ENCODE data around the gene TNS3. TPM values are rescaled to one million over a fixed set of nuclear protein-coding genes. Genes with fewer than 3 reads are reported as not detected.

TNS3 gene
- polyA plus RNA-seq, 3 donors, result 5.2 to 30.3 (median 7.9) TPM

DNA sequence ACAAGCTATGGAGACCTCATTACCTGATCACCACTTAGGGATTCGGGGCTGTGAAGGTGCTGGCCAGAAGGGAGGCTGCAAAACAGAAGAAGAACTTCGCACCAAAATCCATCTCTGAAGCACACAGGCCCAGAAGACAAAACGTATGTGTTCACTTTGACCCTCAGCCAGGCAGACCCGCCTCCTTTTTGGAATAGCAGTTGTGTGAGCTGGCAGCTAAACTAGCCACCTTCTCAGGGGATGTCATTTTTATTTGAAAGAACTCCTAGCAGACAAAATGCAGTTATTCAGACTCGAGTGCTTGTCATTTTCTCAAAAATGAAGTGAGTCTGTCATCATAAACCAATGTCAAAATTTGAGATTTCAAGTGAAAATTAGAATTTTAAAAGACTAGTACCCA lies 71.7 kb downstream of the TNS3 start:
- Histone ChIP-seq H4K20me1 (ENCODE audit: insufficient read depth, low read length) (peaks cover 100% of the 10 kb centered on the region), H2AFZ (ENCODE audit: insufficient read depth, low read depth, low read length, poor library complexity, severe bottlenecking) (no peak overlapping the region), H3K4me2 (replicated peaks; ENCODE audit: extremely low read depth, low read length, poor library complexity, severe bottlenecking) (no peak overlapping the region), H3K79me2 (ENCODE audit: insufficient read depth, low read length) (peaks cover 88% of the 10 kb centered on the region), H3K27me3 (ENCODE audit: control insufficient read depth in 2 of 2, insufficient read depth in 2 of 2, low read length in 2 of 2) (no peaks in the 10 kb centered on the region), H3K9ac (ENCODE audit: insufficient read depth, low read length, poor library complexity, severe bottlenecking) (no peak overlapping the region), H3K36me3 (replicated peaks in 1 of 2; ENCODE audit: control insufficient read depth in 1 of 2, insufficient read depth in 2 of 2, low read length in 2 of 2) (peaks cover 38 to 73% of the 10 kb centered on the region in 2 donors), H3K4me1 (ENCODE audit: control insufficient read depth in 1 of 2, insufficient read depth in 2 of 2, low read length in 2 of 2) (peaks cover 15 to 17% of the 10 kb centered on the region in 2 donors), H3K4me3 (replicated peaks in 1 of 3; ENCODE audit: low read depth in 2 of 3, low read length in 3 of 3) (no peak overlapping the region), H3K27ac (ENCODE audit: low read depth in 1 of 2, low read length in 2 of 2) (no peak overlapping the region), H3K9me3 (replicated peaks in 1 of 2; ENCODE audit: control insufficient read depth in 1 of 2, insufficient read depth in 1 of 2, low read length in 2 of 2) (peaks cover 0 to 3% of the 10 kb centered on the region in 2 donors)
- Mint-ChIP-seq H3K4me1 (peaks cover 12% of the 10 kb centered on the region), H3K27me3 (ENCODE audit: low read depth in 3 of 3) (no peaks in the 10 kb centered on the region), H3K9me3 (peaks cover 0 to 4% (median 1%) of the 10 kb centered on the region in 7 donors), H3K27ac (peak overlapping the region in 3 of 7 donors; percentile 4 to 57 (median 16)), H3K36me3 (peaks cover 54 to 65% of the 10 kb centered on the region in 2 donors), H3K4me3 (no peak overlapping the region)
- TF ChIP-seq, protein P1, sequence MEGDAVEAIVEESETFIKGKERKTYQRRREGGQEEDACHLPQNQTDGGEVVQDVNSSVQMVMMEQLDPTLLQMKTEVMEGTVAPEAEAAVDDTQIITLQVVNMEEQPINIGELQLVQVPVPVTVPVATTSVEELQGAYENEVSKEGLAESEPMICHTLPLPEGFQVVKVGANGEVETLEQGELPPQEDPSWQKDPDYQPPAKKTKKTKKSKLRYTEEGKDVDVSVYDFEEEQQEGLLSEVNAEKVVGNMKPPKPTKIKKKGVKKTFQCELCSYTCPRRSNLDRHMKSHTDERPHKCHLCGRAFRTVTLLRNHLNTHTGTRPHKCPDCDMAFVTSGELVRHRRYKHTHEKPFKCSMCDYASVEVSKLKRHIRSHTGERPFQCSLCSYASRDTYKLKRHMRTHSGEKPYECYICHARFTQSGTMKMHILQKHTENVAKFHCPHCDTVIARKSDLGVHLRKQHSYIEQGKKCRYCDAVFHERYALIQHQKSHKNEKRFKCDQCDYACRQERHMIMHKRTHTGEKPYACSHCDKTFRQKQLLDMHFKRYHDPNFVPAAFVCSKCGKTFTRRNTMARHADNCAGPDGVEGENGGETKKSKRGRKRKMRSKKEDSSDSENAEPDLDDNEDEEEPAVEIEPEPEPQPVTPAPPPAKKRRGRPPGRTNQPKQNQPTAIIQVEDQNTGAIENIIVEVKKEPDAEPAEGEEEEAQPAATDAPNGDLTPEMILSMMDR (IDR thresholded peaks at IDR 0.05), result no peak
- WGBS (ENCODE audit: insufficient coverage), result 95% methylated on average over 2 of the region's 5 CpGs
- intact Hi-C loops (cut with micrococcal nuclease), result no loop called here
- DNase-seq, result no peak

GRCh38 chr7:47509571-47509970 lies 72.3 kb downstream of the TNS3 start:
- H3K27me3 Mint-ChIP-seq (ENCODE audit: low read depth in 3 of 3), result no peaks in the 10 kb centered on the region
- H3K4me2 ChIP-seq (replicated peaks; ENCODE audit: extremely low read depth, low read length, poor library complexity, severe bottlenecking), result no peak overlapping the region
- peaks cover 57 to 70% of the 10 kb centered on the region in 2 donors for H3K36me3 Mint-ChIP-seq
- peaks cover 0 to 4% (median 1%) of the 10 kb centered on the region in 7 donors for H3K9me3 Mint-ChIP-seq
- H3K4me1 Mint-ChIP-seq, result peaks cover 18% of the 10 kb centered on the region
- DNase-seq, result no peak
- H3K27me3 ChIP-seq (ENCODE audit: control insufficient read depth in 2 of 2, insufficient read depth in 2 of 2, low read length in 2 of 2), result no peaks in the 10 kb centered on the region
- H3K36me3 ChIP-seq (replicated peaks in 1 of 2; ENCODE audit: control insufficient read depth in 1 of 2, insufficient read depth in 2 of 2, low read length in 2 of 2), result peaks cover 38 to 79% of the 10 kb centered on the region in 2 donors
- intact Hi-C loops (cut with micrococcal nuclease), result no loop called here
- TF ChIP-seq, protein P1 (IDR thresholded peaks at IDR 0.05), result no peak
- no peak overlapping the region for H3K4me3 Mint-ChIP-seq
- H3K27ac ChIP-seq (ENCODE audit: low read depth in 1 of 2, low read length in 2 of 2), result no peak overlapping the region
- no peak overlapping the region for H2AFZ ChIP-seq (ENCODE audit: insufficient read depth, low read depth, low read length, poor library complexity, severe bottlenecking)
- no peak overlapping the region for H3K9ac ChIP-seq (ENCODE audit: insufficient read depth, low read length, poor library complexity, severe bottlenecking)
- peaks cover 100% of the 10 kb centered on the region for H4K20me1 ChIP-seq (ENCODE audit: insufficient read depth, low read length)
- H3K79me2 ChIP-seq (ENCODE audit: insufficient read depth, low read length), result peaks cover 87% of the 10 kb centered on the region
- peaks cover 15 to 19% of the 10 kb centered on the region in 2 donors for H3K4me1 ChIP-seq (ENCODE audit: control insufficient read depth in 1 of 2, insufficient read depth in 2 of 2, low read length in 2 of 2)
- H3K27ac Mint-ChIP-seq, result peak overlapping the region in 2 of 7 donors; percentile 57 to 83
- 90% methylated on average over 7 of the region's 7 CpGs for WGBS (ENCODE audit: insufficient coverage)
- peaks cover 0 to 3% of the 10 kb centered on the region in 2 donors for H3K9me3 ChIP-seq (replicated peaks in 1 of 2; ENCODE audit: control insufficient read depth in 1 of 2, insufficient read depth in 1 of 2, low read length in 2 of 2)
- H3K4me3 ChIP-seq (replicated peaks in 1 of 3; ENCODE audit: low read depth in 2 of 3, low read length in 3 of 3), result no peak overlapping the region

Measured in CD14-positive monocyte (primary cell).